GM12891 (cell line): ENCODE data around the gene ADGRL3.

ENCODE experiments used
- POLR2A ChIP-seq: IDR thresholded peaks from 2 replicates; pipeline ENCODE4 v1.6.1; 2011; ENCODE audit warnings: low read depth, low read length, control low read depth
- POLR2AphosphoS5 ChIP-seq: IDR thresholded peaks from 2 replicates; pipeline ENCODE4 v1.6.1; 2011; ENCODE audit warnings: low read depth, low read length, control low read depth
- SPI1 ChIP-seq: IDR thresholded peaks from 2 replicates; pipeline ENCODE4 v1.6.1; 2011; ENCODE audit warnings: low read depth, low read length, control low read depth
- TAF1 ChIP-seq: IDR thresholded peaks from 2 replicates; pipeline ENCODE4 v1.6.1; 2011; ENCODE audit warnings: low read depth, low read length, control low read depth

- TF ChIP-seq POLR2AphosphoS5: no peak
- TF ChIP-seq SPI1: no peak
- no peak for TF ChIP-seq POLR2A
- no peak for TF ChIP-seq TAF1
Measured at GRCh38 chr4:61320154-61320553, 120.0 kb downstream of the ADGRL3 start.
